Muscle layer of colon (tissue), 2 donors: ENCODE data around the gene SMC3.

ENCODE experiments used
- H3K27ac ChIP-seq: one replicate; pipeline ENCODE4 v1.7.0; 2013; ENCODE audit warnings: low read depth, mild to moderate bottlenecking, low read length, moderate library complexity
- H3K27me3 ChIP-seq, 2 donors: one replicate each; pipeline ENCODE4 v1.7.0; 2013; ENCODE audit warnings: low read length in 2 of 2, mild to moderate bottlenecking in 2 of 2; ENCODE audit not compliant: insufficient read depth in 2 of 2, control insufficient read depth in 1 of 2
- H3K36me3 ChIP-seq: one replicate; pipeline ENCODE4 v1.7.0; 2013; ENCODE audit warnings: mild to moderate bottlenecking, low read length; ENCODE audit not compliant: insufficient read depth
- H3K4me1 ChIP-seq: one replicate; pipeline ENCODE4 v1.7.0; 2013; ENCODE audit warnings: mild to moderate bottlenecking, low read length; ENCODE audit not compliant: insufficient read depth
- H3K4me3 ChIP-seq, 2 donors: one replicate each; pipeline ENCODE4 v1.7.0; 2013; ENCODE audit warnings: low read length in 2 of 2, low read depth in 1 of 2, mild to moderate bottlenecking in 1 of 2, moderate library complexity in 1 of 2
- H3K9ac ChIP-seq: one replicate; pipeline ENCODE4 v1.7.0; 2013; ENCODE audit warnings: low read length
- H3K9me3 ChIP-seq: one replicate; pipeline ENCODE4 v1.7.0; 2013; ENCODE audit warnings: mild to moderate bottlenecking, low read length
- donor health status: abdominal sarcoma.
- donor health status: Adenocarcinoma of cecum.

The SMC3 gene

GRCh38 chr10:110651044-110651958, 83.8 kb downstream of the SMC3 start:
- H3K9me3 ChIP-seq: no peaks in the 10 kb centered on the region
- peak overlapping the region; percentile 47 for H3K27ac ChIP-seq
- H3K4me3 ChIP-seq: no peak overlapping the region
- H3K27me3 ChIP-seq: peaks cover 0 to 4% of the 10 kb centered on the region in 2 donors
- no peak overlapping the region for H3K9ac ChIP-seq
- no peaks in the 10 kb centered on the region for H3K36me3 ChIP-seq
- H3K4me1 ChIP-seq: peaks cover 13% of the 10 kb centered on the region

GRCh38 chr10:110652475-110653118, 85.1 kb downstream of the SMC3 start:
- H3K27ac ChIP-seq: no peak overlapping the region
- H3K4me1 ChIP-seq: peaks cover 13% of the 10 kb centered on the region
- no peak overlapping the region for H3K9ac ChIP-seq
- H3K27me3 ChIP-seq: no peaks in the 10 kb centered on the region
- no peaks in the 10 kb centered on the region for H3K36me3 ChIP-seq
- no peak overlapping the region for H3K4me3 ChIP-seq
- no peaks in the 10 kb centered on the region for H3K9me3 ChIP-seq
